Activated CD8-positive, alpha-beta T cell treated with anti-CD3 and anti-CD28 coated beads for 36 hours (primary cell): Measurements from ENCODE around the gene LRP3. TPM values are rescaled to one million over a fixed set of nuclear protein-coding genes. Genes with fewer than 3 reads are reported as not detected.

Experiments
- ATAC-seq: fragments of 200-7000 bp; cut with Tn5 transposase; one replicate; pipeline ENCODE4 v1.10.0; 2021; ENCODE audit warnings: mild to moderate bottlenecking, moderate library complexity
- CTCF ChIA-PET: fragments of 350-600 bp; sonication (Branson Sonifier 250); formaldehyde crosslinking; loops from one replicate; lab custom pipeline; 2021; ENCODE audit warnings: antibody characterized with exemption; lab: Charles Lee
- POLR2A ChIA-PET: fragments of 350-600 bp; sonication (Branson Sonifier 250); formaldehyde crosslinking; loops from one replicate; lab custom pipeline; 2021; ENCODE audit warnings: antibody characterized with exemption; lab: Charles Lee
- DNase-seq: peaks from one replicate; pipeline ENCODE4 v3.0.0-alpha.2; 2020
- H3K27ac Mint-ChIP-seq: one replicate; pipeline ENCODE4 v1.8.0; 2021; ENCODE audit warnings: mild to moderate bottlenecking, mixed read lengths
- H3K27me3 Mint-ChIP-seq: one replicate; pipeline ENCODE4 v1.8.0; 2021; ENCODE audit warnings: mixed read lengths
- H3K36me3 Mint-ChIP-seq: one replicate; pipeline ENCODE4 v1.8.0; 2021; ENCODE audit warnings: low read depth, mixed read lengths
- H3K4me1 Mint-ChIP-seq: one replicate; pipeline ENCODE4 v1.8.0; 2021; ENCODE audit warnings: low read depth, mixed read lengths
- H3K4me3 Mint-ChIP-seq: one replicate; pipeline ENCODE4 v1.8.0; 2021; ENCODE audit warnings: mild to moderate bottlenecking, moderate library complexity, mixed read lengths
- H3K9me3 Mint-ChIP-seq: one replicate; pipeline ENCODE4 v1.8.0; 2021; ENCODE audit warnings: mixed read lengths
- CTCF ChIP-seq: fragments of 200-600 bp; IDR thresholded peaks from one replicate; pipeline ENCODE4 v1.8.0; 2022; ENCODE audit warnings: antibody characterized with exemption, mild to moderate bottlenecking
- intact Hi-C: fragments of 100-400 bp; cut with micrococcal nuclease; formaldehyde crosslinking; loops from one replicate; pipeline ENCODE4 v1.10.0; 2022
- total RNA-seq, 2 experiments: library from RNA; stranded (reverse); gene quantifications; one replicate each; pipeline ENCODE4 v1.2.3, GENCODE V29; 2021

The LRP3 gene
- total RNA-seq, 2 experiments from 2014 or later, result 0.27 to 0.31 TPM

GRCh38 chr19:33199441-33200265, 5.5 kb downstream of the LRP3 start:
- Mint-ChIP-seq H3K36me3 (no peaks in the 10 kb centered on the region), H3K4me1 (peaks cover 5% of the 10 kb centered on the region), H3K27ac (no peak overlapping the region), H3K27me3 (peaks cover 1% of the 10 kb centered on the region), H3K9me3 (no peaks in the 10 kb centered on the region), H3K4me3 (no peak overlapping the region)
- TF ChIP-seq CTCF, result no peak
- POLR2A ChIA-PET, result no interaction called here
- CTCF ChIA-PET, result no interaction called here
- DNase-seq, result peak; percentile 22
- ATAC-seq, result no peak
- intact Hi-C loops, result no loop called here

GRCh38 chr19:33201473-33201872, 7.3 kb downstream of the LRP3 start:
- ChIA-PET POLR2A (no interaction called here), CTCF (interaction anchor here (0.7 kb wide), 1 partner anchor 17 kb away, joined by 4 read pairs; no protein-coding TSS in a partner anchor)
- DNase-seq (no peak), ATAC-seq (no peak)
- intact Hi-C loops, result no loop called here
- no peaks in the 10 kb centered on the region for H3K36me3 Mint-ChIP-seq
- H3K9me3 Mint-ChIP-seq, result no peaks in the 10 kb centered on the region
- H3K27ac Mint-ChIP-seq, result no peak overlapping the region
- peaks cover 1% of the 10 kb centered on the region for H3K27me3 Mint-ChIP-seq
- no peak for TF ChIP-seq CTCF
- H3K4me3 Mint-ChIP-seq, result no peak overlapping the region
- H3K4me1 Mint-ChIP-seq, result peaks cover 5% of the 10 kb centered on the region

- no peak overlapping the region for H3K27ac Mint-ChIP-seq
- ChIA-PET POLR2A (no interaction called here), CTCF (interaction anchor here (0.7 kb wide), 1 partner anchor 18 kb away, joined by 4 read pairs; no protein-coding TSS in a partner anchor)
- H3K27me3 Mint-ChIP-seq, result no peaks in the 10 kb centered on the region
- ATAC-seq (no peak), DNase-seq (no peak)
- no peaks in the 10 kb centered on the region for H3K36me3 Mint-ChIP-seq
- intact Hi-C loops, result no loop called here
- peaks cover 5% of the 10 kb centered on the region for H3K4me1 Mint-ChIP-seq
- no peaks in the 10 kb centered on the region for H3K9me3 Mint-ChIP-seq
- no peak overlapping the region for H3K4me3 Mint-ChIP-seq
- TF ChIP-seq CTCF, result no peak
These were observed 7.9 kb downstream of the LRP3 start for GRCh38 chr19:33201886-33202545.

DNA sequence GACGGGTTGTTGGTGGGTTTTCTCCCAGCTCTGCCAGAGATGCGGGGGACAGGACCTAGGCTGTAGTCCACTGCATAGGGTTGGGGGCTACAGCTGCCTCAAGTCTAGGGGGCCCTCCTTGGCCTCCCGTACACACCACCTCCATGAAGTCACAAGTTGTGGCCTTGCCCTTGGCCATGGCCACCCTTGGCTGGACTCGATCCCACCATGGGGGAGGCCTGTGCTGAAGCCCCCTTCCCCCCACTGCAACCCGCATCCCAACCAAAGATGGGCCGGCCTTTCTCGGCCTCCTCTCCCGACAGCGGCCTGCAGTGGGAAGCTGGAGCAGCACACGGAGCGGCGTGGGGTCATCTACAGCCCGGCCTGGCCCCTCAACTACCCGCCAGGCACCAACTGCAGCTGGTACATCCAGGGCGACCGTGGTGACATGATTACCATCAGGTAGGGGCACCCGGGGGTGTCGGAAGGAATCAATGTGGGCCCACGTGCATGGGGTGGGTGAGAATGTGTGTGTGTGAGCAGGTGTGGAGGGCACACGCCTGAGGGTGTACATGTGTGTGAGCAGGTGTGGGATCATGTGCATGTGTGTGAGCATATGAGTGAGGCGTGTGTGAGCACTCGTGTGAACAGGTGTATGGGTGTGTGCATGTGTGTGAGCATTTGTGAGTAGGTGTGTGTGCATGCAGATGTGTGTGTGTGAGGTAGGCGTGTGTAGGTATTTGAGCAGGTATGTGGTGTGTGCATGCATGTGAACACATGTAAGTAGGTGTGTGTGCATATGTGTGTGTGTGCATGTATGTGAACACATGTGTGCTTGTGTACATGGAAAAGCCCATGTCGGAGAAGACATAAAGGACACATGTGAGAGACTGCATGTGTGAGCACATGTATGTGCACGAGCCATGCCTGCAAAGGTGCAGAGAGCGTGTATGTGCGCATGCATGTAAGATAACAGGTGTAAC, 8.7 kb downstream of the LRP3 start:
- intact Hi-C loops, result no loop called here
- no peak for TF ChIP-seq CTCF
- Mint-ChIP-seq H3K27me3 (no peaks in the 10 kb centered on the region), H3K4me1 (peaks cover 5% of the 10 kb centered on the region), H3K27ac (no peak overlapping the region), H3K4me3 (no peak overlapping the region), H3K36me3 (no peaks in the 10 kb centered on the region), H3K9me3 (no peaks in the 10 kb centered on the region)
- ATAC-seq (no peak), DNase-seq (no peak)
- POLR2A ChIA-PET, result no interaction called here
- CTCF ChIA-PET, result no interaction called here
